GM12891 (cell line): ENCODE results near the gene FOXO3.
"Not testable (repeated sequence)": the region's sequence is repeated elsewhere in the genome, so short reads cannot be mapped to it uniquely, and the experiment has no call there.

ENCODE experiments used
- DNase-seq: peaks from one replicate; pipeline ENCODE4 v3.0.0; 2011; ENCODE audit warnings: low spot score; ENCODE audit not compliant: insufficient read length
- FAIRE-seq: peaks from 2 replicates; lab custom pipeline; 2011; peaks lifted over from hg19 to GRCh38; lab: Jason Lieb, UNC
- PAX5 ChIP-seq: IDR thresholded peaks from 2 replicates; pipeline ENCODE4 v1.6.1; 2011; ENCODE audit warnings: low read length, moderate library complexity, mild to moderate bottlenecking; ENCODE audit not compliant: insufficient read depth, severe bottlenecking
- POLR2A ChIP-seq: IDR thresholded peaks from 2 replicates; pipeline ENCODE4 v1.6.1; 2011; ENCODE audit warnings: low read depth, low read length, control low read depth
- POLR2AphosphoS5 ChIP-seq: IDR thresholded peaks from 2 replicates; pipeline ENCODE4 v1.6.1; 2011; ENCODE audit warnings: low read depth, low read length, control low read depth
- POU2F2 ChIP-seq: IDR thresholded peaks from 2 replicates; pipeline ENCODE4 v1.6.1; 2011; ENCODE audit warnings: low read depth, mild to moderate bottlenecking, control low read depth, low read length, moderate library complexity
- SPI1 ChIP-seq: IDR thresholded peaks from 2 replicates; pipeline ENCODE4 v1.6.1; 2011; ENCODE audit warnings: low read depth, low read length, control low read depth
- TAF1 ChIP-seq: IDR thresholded peaks from 2 replicates; pipeline ENCODE4 v1.6.1; 2011; ENCODE audit warnings: low read depth, low read length, control low read depth

Gene FOXO3

DNA sequence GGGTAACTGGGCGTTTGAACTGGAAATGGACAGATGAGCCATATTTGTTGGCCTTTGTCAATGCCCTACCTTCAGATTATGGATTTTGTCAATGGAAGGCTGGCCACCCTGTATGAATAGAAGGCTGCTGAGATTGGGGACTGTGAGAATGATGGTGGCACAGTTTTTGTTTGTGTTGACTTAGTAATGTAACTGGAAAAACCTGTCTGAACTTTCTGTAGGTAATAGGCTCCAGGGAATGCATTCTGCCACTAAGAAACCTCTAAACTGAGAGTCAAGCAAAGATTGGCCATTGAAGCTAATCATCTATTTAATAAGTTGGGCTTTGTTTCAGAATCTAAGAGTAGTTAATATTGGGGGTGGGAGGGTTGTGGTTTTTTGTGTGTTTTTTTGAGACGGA, 97.5 kb downstream of the FOXO3 start:
- FAIRE-seq (no peak), DNase-seq (no peak)
- TF ChIP-seq POU2F2 (no peak), SPI1 (no peak), TAF1 (no peak), POLR2AphosphoS5 (no peak), POLR2A (no peak), PAX5 (no peak)

DNA sequence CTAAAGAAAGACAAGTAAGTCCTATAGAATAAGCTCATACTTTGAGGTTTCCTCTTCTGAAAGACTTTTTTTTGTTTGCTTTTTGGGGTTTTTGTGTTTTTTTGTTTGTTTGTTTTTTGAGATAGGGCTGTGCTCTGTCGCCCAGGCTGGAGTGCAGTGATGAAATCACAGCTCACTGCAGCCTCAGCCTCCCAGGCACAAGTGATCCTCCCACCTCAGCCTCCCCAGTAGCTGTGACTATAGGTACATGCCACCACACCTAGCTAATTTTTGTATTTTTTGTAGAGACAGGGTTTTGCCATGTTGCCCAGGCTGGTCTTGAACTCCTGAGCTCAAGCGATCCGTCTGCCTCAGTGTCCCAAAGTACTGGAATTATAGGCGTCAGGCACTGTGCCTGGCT, 98.1 kb downstream of the FOXO3 start:
- not testable (repeated sequence) for DNase-seq, FAIRE-seq

DNA sequence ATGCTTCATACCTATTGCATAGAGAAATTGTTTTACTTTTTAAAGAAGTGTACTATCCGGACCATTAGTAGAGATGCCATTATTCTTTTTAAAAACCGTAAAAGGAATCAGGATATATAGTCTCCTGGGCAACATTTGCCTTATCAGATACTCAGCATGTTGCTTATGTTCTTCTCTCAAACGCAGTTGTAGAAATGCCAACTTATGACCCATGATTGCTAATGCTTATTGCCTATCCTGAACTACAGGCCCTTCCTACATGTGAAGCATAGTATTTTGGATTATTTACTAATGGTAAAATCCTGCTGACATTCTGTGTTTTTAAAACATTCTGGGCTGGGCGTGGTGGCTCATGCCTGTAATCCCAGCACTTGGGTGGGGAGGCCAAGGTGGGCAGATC, 99.5 kb downstream of the FOXO3 start:
- DNase-seq (no peak), FAIRE-seq (no peak)
- TF ChIP-seq PAX5 (no peak), POLR2AphosphoS5 (no peak), POU2F2 (no peak), POLR2A (no peak)

DNA sequence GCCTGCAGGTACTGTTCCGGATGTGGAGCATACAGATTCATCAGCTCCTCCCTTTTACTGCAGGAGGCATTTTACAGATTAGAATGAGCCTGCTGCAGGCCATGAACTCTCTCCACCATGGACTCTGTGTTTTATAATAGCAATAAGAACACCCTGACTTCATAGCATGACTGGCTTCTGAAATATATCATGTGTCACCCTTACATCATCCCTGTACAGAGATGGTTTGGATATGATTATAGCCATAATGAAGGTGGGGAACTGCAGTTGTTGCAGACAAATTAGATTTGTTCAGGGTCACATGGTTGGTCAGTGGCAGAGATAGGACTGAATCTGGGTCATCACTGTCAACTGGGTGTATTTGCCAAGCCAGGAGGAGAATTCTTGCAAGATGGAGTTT, 100.7 kb downstream of the FOXO3 start:
- TF ChIP-seq PAX5 (no peak), TAF1 (no peak), POU2F2 (no peak), POLR2A (no peak), SPI1 (no peak), POLR2AphosphoS5 (no peak)
- FAIRE-seq (no peak), DNase-seq (no peak)

DNA sequence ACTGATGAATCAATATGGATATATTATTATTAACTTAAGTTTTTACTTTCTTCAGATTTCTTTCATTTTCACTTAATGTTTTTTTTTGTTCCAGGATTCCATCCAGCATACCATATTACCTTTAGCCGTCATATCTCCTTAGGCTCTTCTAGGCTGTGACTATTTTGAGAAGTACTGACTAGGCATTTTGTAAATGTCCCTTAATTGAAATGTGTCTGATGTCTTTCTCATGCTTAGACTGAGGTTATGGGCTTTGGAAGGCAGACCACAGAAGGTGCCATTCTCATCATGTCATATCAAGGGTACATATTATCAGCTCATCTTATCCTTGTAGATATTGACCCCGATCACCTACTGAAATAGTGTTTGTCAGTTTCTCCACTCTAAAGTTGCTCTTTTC, 101.3 kb downstream of the FOXO3 start:
- no peak for DNase-seq
- no peak for TF ChIP-seq POU2F2
- TF ChIP-seq TAF1, result no peak
- no peak for TF ChIP-seq SPI1
- no peak for FAIRE-seq

DNA sequence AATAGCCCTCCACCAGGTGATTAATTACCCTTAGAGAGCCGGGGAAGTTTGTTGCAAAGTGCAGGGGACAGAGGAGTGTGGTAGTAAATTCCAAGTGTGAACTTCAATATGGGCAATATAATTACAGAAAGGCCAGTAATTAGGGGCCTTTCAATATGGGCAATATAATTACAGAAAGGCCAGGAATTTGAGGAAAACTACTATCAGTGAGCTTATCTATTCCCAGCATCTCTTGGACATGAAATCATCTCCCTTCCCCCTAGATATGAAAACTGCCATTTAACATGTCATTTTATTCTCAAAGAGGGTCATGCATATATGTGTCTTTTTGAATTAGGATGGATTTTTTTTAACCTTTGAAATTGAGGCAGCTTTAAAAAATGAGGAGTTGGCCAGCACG, 102.0 kb downstream of the FOXO3 start:
- TF ChIP-seq POLR2AphosphoS5, result no peak
- no peak for TF ChIP-seq SPI1
- DNase-seq (no peak), FAIRE-seq (no peak)

DNA sequence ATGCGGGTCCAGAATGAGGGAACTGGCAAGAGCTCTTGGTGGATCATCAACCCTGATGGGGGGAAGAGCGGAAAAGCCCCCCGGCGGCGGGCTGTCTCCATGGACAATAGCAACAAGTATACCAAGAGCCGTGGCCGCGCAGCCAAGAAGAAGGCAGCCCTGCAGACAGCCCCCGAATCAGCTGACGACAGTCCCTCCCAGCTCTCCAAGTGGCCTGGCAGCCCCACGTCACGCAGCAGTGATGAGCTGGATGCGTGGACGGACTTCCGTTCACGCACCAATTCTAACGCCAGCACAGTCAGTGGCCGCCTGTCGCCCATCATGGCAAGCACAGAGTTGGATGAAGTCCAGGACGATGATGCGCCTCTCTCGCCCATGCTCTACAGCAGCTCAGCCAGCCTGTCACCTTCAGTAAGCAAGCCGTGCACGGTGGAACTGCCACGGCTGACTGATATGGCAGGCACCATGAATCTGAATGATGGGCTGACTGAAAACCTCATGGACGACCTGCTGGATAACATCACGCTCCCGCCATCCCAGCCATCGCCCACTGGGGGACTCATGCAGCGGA, 102.9 kb downstream of the FOXO3 start:
- FAIRE-seq, result peak; percentile 59
- not testable (repeated sequence) for DNase-seq

DNA sequence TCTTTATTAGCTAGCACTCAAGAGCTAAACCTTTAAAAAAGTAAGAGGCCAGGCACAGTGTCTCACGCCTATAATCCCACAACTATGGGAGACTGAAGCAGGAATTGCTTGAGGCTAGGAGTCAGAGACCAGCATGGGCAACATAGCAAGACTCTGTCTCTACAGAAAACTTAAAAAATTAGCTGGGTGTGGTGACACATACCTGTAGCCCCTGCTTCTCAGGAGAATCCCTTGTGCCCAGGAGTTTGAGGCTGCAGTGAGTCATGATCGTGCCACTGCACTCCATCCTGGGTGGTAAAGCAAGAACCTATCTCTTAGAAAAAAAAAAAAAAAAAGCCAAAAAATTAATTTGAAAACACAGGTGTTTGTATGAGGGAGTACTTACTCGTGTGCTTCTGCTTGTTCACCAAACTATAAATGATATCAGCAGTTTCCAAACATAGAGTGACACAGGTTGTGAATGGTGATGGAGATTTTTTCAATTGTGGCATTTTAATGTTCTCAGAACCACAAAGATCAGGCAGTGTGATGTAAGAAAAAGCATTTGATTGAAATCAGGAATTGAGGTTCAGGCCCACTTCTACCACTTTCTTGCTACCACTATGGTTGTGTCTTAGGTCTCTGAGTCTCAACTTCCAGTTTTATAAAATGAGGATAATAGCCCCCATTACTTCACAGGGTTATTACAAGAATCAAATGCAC, 104.9 kb downstream of the FOXO3 start:
- no peak for TF ChIP-seq POU2F2
- TF ChIP-seq POLR2AphosphoS5, result no peak
- no peak for TF ChIP-seq SPI1
- no peak for TF ChIP-seq PAX5
- no peak for TF ChIP-seq POLR2A
- TF ChIP-seq TAF1, result no peak
- no peak for DNase-seq
- no peak for FAIRE-seq

DNA sequence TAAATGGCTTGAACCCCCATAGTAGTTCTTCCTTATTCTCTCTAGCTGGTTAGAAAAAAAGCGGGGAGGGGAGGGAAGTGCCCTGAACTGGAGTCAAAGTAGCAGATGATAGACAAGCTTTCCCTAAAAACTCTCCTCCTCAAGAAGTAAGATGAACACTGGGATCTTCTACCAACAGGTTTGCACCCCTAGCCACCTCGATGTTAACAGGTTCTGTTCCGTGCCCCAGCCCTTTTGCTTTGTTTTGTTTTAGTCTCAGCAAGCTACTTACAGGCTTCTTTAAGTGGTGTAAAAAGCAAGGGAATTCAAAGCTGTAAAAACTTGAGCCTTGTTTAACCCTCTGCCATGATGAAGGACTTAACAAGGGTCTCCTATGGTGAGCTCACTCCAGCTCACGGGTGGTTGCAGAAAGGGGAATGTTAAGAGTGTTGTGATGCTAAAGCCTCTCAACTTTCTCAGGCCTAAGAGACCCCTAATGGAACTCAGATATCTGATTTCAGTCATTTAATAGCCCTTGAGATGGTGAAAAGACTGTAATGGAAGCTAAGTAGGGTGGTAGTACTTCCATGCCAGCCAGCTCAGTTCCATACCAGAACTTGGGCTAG, 106.0 kb downstream of the FOXO3 start:
- no peak for DNase-seq
- TF ChIP-seq POLR2AphosphoS5, result no peak
- no peak for TF ChIP-seq PAX5
- no peak for TF ChIP-seq SPI1
- no peak for TF ChIP-seq POU2F2
- TF ChIP-seq TAF1, result no peak
- no peak for TF ChIP-seq POLR2A
- FAIRE-seq, result no peak

DNA sequence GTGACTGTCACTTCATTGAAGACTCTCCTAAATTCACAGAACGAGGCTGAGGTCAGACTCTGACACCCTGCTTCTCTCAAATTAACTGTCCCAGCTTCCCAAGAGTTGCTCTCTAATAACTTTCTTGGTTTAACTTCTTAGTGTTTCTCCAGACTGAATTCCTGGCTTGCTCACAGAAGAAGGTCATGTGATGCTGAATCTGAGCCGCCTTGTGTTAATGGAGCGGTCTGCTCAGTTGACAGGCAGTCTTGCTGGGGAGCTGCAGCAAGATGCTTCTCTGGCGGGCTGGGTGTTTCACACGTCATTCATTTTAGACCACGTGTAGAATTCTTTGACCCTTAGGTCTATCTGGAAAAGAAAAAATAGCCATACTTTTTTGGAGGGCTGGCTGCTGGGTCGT, 107.3 kb downstream of the FOXO3 start:
- DNase-seq, result no peak
- no peak for TF ChIP-seq TAF1
- no peak for TF ChIP-seq POU2F2
- no peak for TF ChIP-seq POLR2AphosphoS5
- TF ChIP-seq SPI1, result no peak
- no peak for TF ChIP-seq POLR2A
- no peak for TF ChIP-seq PAX5

DNA sequence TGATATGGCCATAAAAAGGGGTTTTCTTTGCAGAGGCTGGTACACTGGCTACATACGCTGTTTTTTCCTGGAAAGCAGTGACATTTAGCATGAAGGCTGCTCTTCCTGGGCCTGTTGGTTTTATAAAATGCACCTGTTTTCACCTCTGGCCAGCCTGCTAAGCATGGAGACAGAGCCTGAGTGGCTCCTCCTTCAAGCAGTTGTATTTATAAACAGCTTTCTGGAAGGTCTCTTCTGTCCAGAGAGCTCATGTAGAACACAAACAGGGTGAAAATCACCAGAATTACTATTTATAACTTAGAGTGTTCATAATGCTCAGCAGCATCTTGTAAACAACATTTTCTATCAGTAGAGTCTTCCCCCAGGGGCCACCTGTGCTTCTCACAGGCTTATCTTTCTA, 109.0 kb downstream of the FOXO3 start:
- TF ChIP-seq POU2F2, result no peak
- no peak for TF ChIP-seq TAF1
- no peak for TF ChIP-seq SPI1
- TF ChIP-seq POLR2AphosphoS5, result no peak
- TF ChIP-seq POLR2A, result no peak
- no peak for TF ChIP-seq PAX5
- FAIRE-seq (no peak), DNase-seq (no peak)

More for the DNA sequence above, 107.3 kb downstream of the FOXO3 start:
- no peak for FAIRE-seq

DNA sequence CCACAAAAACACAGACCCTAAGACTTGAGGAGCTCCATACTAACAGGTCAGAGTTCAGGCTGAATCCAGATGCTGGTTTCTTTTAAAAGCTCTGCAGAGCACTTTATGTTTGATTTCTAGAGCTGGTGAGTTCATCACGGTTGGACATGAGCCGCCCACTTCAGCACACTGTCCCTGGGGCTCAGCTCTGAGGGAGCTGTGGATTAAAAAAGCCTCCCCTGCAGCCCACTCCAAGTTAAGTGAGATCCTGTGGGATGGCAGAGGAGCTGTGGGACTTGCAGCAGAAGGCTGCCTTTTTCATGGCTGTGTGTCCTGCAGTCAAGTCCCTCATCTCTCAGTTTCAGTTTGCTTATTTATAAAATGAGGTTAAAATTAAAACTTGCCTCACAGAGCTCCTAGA, 110.5 kb downstream of the FOXO3 start:
- DNase-seq (no peak), FAIRE-seq (no peak)
- TF ChIP-seq POLR2A (no peak), POU2F2 (no peak), PAX5 (no peak), POLR2AphosphoS5 (no peak), TAF1 (no peak), SPI1 (no peak)
